SK-N-SH treated with all-trans-retinoic acid at 6 μM for 48 hours (cell line): Measurements from ENCODE around the gene GALNT4.

Source experiments
- ATAC-seq: fragments of 200-7000 bp; cut with Tn5 transposase; 3 replicates; pipeline ENCODE4 v1.9.1; 2020; ENCODE audit warnings: mild to moderate bottlenecking, moderate library complexity
- ARNTL ChIP-seq: fragments of 450-650 bp; formaldehyde crosslinking; IDR thresholded peaks from 2 replicates; pipeline ENCODE4 v1.5.0; 2020; ENCODE audit warnings: low read depth, mild to moderate bottlenecking, moderate library complexity, borderline replicate concordance
- BACH2 ChIP-seq: fragments of 250-450 bp; sonication (Bioruptor Pico); IDR thresholded peaks from 2 replicates; pipeline ENCODE4 v1.9.0; 2021; ENCODE audit warnings: mild to moderate bottlenecking, borderline replicate concordance
- CREB5 ChIP-seq: fragments of 250-450 bp; sonication (Bioruptor Pico); IDR thresholded peaks from 2 replicates; pipeline ENCODE4 v1.5.1; 2020; ENCODE audit warnings: low read depth, mild to moderate bottlenecking, moderate library complexity
- CSDC2 ChIP-seq: fragments of 250-450 bp; sonication (Bioruptor Pico); IDR thresholded peaks from 2 replicates; pipeline ENCODE4 v1.5.0; 2020; ENCODE audit warnings: mild to moderate bottlenecking, moderate library complexity
- CSRNP3 ChIP-seq: fragments of 250-450 bp; sonication (Bioruptor Pico); IDR thresholded peaks from 2 replicates; pipeline ENCODE4 v1.5.1; 2021; ENCODE audit warnings: mild to moderate bottlenecking, moderate library complexity
- GLIS3 ChIP-seq: fragments of 250-450 bp; sonication (Bioruptor Pico); IDR thresholded peaks from 2 replicates; pipeline ENCODE4 v1.5.0; 2020; ENCODE audit warnings: mild to moderate bottlenecking, moderate library complexity
- ISL1 ChIP-seq: fragments of 250-450 bp; sonication (Bioruptor Pico); IDR thresholded peaks from 2 replicates; pipeline ENCODE4 v2.1.2; 2022; ENCODE audit warnings: mild to moderate bottlenecking, moderate library complexity
- OSR1 ChIP-seq: fragments of 250-450 bp; sonication (Bioruptor Pico); IDR thresholded peaks from 2 replicates; pipeline ENCODE4 v1.8.0; 2022; ENCODE audit warnings: moderate library complexity, mild to moderate bottlenecking, inconsistent platforms
- PATZ1 ChIP-seq: fragments of 250-450 bp; sonication (Bioruptor Pico); IDR thresholded peaks from 2 replicates; pipeline ENCODE4 v1.8.0; 2020; ENCODE audit warnings: mild to moderate bottlenecking, moderate library complexity, borderline replicate concordance
- POU6F1 ChIP-seq: fragments of 250-450 bp; sonication (Bioruptor Pico); IDR thresholded peaks from 2 replicates; pipeline ENCODE4 v1.8.0; 2021; ENCODE audit warnings: low read depth, mild to moderate bottlenecking, moderate library complexity, borderline replicate concordance
- RARB ChIP-seq: fragments of 250-450 bp; sonication (Bioruptor Pico); IDR thresholded peaks from 2 replicates; pipeline ENCODE4 v1.8.0; 2021; ENCODE audit warnings: mild to moderate bottlenecking, moderate library complexity
- SNAI2 ChIP-seq: fragments of 250-450 bp; sonication (Bioruptor Pico); IDR thresholded peaks from 2 replicates; pipeline ENCODE4 v1.5.0; 2020; ENCODE audit warnings: mild to moderate bottlenecking, moderate library complexity
- TCF4 ChIP-seq: fragments of 250-450 bp; sonication (Bioruptor Pico); IDR thresholded peaks from 2 replicates; pipeline ENCODE4 v1.8.0; 2021; ENCODE audit warnings: mild to moderate bottlenecking, moderate library complexity, borderline replicate concordance
- TOX ChIP-seq: fragments of 250-450 bp; sonication (Bioruptor Pico); IDR thresholded peaks from 2 replicates; pipeline ENCODE4 v1.8.0; 2021; ENCODE audit warnings: mild to moderate bottlenecking, moderate library complexity, borderline replicate concordance
- TSHZ2 ChIP-seq: fragments of 250-450 bp; sonication (Bioruptor Pico); IDR thresholded peaks from 2 replicates; pipeline ENCODE4 v1.5.0; 2020; ENCODE audit warnings: mild to moderate bottlenecking, moderate library complexity
- ZC3H10 ChIP-seq: fragments of 250-450 bp; sonication (Bioruptor Pico); IDR thresholded peaks from 2 replicates; pipeline ENCODE4 v1.5.1; 2021; ENCODE audit warnings: mild to moderate bottlenecking, moderate library complexity
- ZFP3 ChIP-seq: fragments of 250-450 bp; sonication (Bioruptor Pico); IDR thresholded peaks from 2 replicates; pipeline ENCODE4 v1.5.0; 2020; ENCODE audit warnings: mild to moderate bottlenecking, moderate library complexity
- ZNF565 ChIP-seq: fragments of 450-650 bp; formaldehyde crosslinking; conservative IDR thresholded peaks from 2 replicates; pipeline ENCODE4 v1.5.0; 2020; ENCODE audit warnings: low read depth, mild to moderate bottlenecking, moderate library complexity
- ZNF70 ChIP-seq: fragments of 450-650 bp; formaldehyde crosslinking; IDR thresholded peaks from 2 replicates; pipeline ENCODE4 v1.5.0; 2020; ENCODE audit warnings: mild to moderate bottlenecking, moderate library complexity
- ZNF8 ChIP-seq: fragments of 450-650 bp; formaldehyde crosslinking; IDR thresholded peaks from 2 replicates; pipeline ENCODE4 v1.5.0; 2020; ENCODE audit warnings: mild to moderate bottlenecking, moderate library complexity

The GALNT4 gene

GRCh38 chr12:89516633-89517032, 8.0 kb downstream of the GALNT4 start:
- TF ChIP-seq TOX (CRISPR knock-in tag) (no peak), ZFP3 (CRISPR knock-in tag) (no peak), RARB (CRISPR knock-in tag) (no peak), SNAI2 (CRISPR knock-in tag) (no peak), ISL1 (no peak), TSHZ2 (CRISPR knock-in tag) (no peak), OSR1 (CRISPR knock-in tag) (no peak), PATZ1 (CRISPR knock-in tag) (no peak), CREB5 (CRISPR knock-in tag) (no peak), ZNF8 (no peak), GLIS3 (CRISPR knock-in tag) (no peak), POU6F1 (CRISPR knock-in tag) (no peak), ARNTL (CRISPR knock-in tag) (no peak)
- ATAC-seq, result no peak

- no peak for ATAC-seq
- TF ChIP-seq CREB5 (CRISPR knock-in tag) (no peak), TSHZ2 (CRISPR knock-in tag) (no peak), ZFP3 (CRISPR knock-in tag) (no peak), RARB (CRISPR knock-in tag) (no peak), TCF4 (CRISPR knock-in tag) (no peak), SNAI2 (CRISPR knock-in tag) (no peak), ZC3H10 (CRISPR knock-in tag) (no peak), ZNF70 (CRISPR knock-in tag) (no peak), BACH2 (CRISPR knock-in tag) (no peak), ZNF565 (CRISPR knock-in tag) (no peak), OSR1 (CRISPR knock-in tag) (no peak), POU6F1 (CRISPR knock-in tag) (no peak), CSDC2 (no peak), CSRNP3 (CRISPR knock-in tag) (no peak), TOX (CRISPR knock-in tag) (no peak), ISL1 (no peak)
These were observed 9.8 kb downstream of the GALNT4 start for GRCh38 chr12:89514751-89515150.
